Activated T-cell treated with anti-CD3 and anti-CD28 coated beads, Interleukin-2, amount 50 U/mL, for 72 hours (primary cell): Measurements from ENCODE around the gene ING2. TPM values are rescaled to one million over a fixed set of nuclear protein-coding genes. Genes with fewer than 3 reads are reported as not detected.
"Not testable (repeated sequence)": the region's sequence is repeated elsewhere in the genome, so short reads cannot be mapped to it uniquely, and the experiment has no call there.

ENCODE experiments used
- ATAC-seq, 2 donors: fragments of 150-1000 bp; cut with Tn5 transposase; replicated peaks in 1 of 2; 2 replicates each; pipeline ENCODE4 v1.10.0; 2021; ENCODE audit warnings: moderate library complexity in 2 of 2, mild to moderate bottlenecking in 1 of 2
- DNase-seq, 2 donors: peaks; one replicate each; pipeline ENCODE4 v3.0.0; 2021 to 2022; ENCODE audit warnings: mixed read lengths in 1 of 2
- H3K27ac Mint-ChIP-seq: one replicate; pipeline ENCODE4 v1.8.0; 2022; ENCODE audit warnings: mild to moderate bottlenecking, moderate library complexity, mixed read lengths
- H3K27me3 Mint-ChIP-seq: one replicate; pipeline ENCODE4 v1.8.0; 2022; ENCODE audit warnings: low read depth, mixed read lengths
- H3K36me3 Mint-ChIP-seq, 2 donors: one replicate each; pipeline ENCODE4 v1.8.0; 2022; ENCODE audit warnings: mixed read lengths in 2 of 2, mild to moderate bottlenecking in 1 of 2; ENCODE audit not compliant: insufficient read depth in 2 of 2
- H3K4me1 Mint-ChIP-seq: one replicate; pipeline ENCODE4 v1.8.0; 2022; ENCODE audit warnings: low read depth, mixed read lengths
- H3K4me3 Mint-ChIP-seq, 2 donors: one replicate each; pipeline ENCODE4 v1.8.0; 2022; ENCODE audit warnings: mild to moderate bottlenecking in 2 of 2, mixed read lengths in 2 of 2, moderate library complexity in 2 of 2
- H3K9me3 Mint-ChIP-seq, 2 donors: one replicate each; pipeline ENCODE4 v1.8.0; 2022; ENCODE audit warnings: mixed read lengths in 2 of 2
- total RNA-seq, 2 donors: library from RNA; stranded (reverse); gene quantifications; one replicate each; pipeline ENCODE4 v1.2.3, GENCODE V29; 2022

ING2 gene
- total RNA-seq, 2 donors from 2014 or later, result 19.4 to 21.4 TPM

DNA sequence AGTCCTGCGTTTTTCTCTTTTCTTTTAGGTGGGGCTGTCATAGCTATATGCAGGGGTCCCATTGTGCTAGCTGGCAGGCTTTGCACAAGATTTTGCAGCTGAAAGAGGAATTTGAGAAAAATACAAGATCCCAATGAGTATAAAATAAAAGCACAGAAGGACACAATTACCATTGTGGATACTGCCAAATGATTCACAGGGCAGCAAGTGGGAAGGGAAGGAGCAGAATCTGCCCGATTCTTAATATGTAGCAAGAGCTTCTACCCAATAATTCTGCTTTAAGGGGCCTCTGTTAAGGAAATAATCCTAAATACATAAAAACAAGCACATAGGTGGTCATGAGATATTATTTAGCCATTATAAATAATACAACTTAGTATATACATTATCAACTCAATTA is 25.9 kb upstream of the ING2 start:
- Mint-ChIP-seq H3K27ac (no peak overlapping the region), H3K9me3 (no peaks in the 10 kb centered on the region), H3K4me3 (no peak overlapping the region), H3K27me3 (no peaks in the 10 kb centered on the region), H3K36me3 (no peaks in the 10 kb centered on the region), H3K4me1 (no peaks in the 10 kb centered on the region)
- ATAC-seq, result no peak
- no peak for DNase-seq

DNA sequence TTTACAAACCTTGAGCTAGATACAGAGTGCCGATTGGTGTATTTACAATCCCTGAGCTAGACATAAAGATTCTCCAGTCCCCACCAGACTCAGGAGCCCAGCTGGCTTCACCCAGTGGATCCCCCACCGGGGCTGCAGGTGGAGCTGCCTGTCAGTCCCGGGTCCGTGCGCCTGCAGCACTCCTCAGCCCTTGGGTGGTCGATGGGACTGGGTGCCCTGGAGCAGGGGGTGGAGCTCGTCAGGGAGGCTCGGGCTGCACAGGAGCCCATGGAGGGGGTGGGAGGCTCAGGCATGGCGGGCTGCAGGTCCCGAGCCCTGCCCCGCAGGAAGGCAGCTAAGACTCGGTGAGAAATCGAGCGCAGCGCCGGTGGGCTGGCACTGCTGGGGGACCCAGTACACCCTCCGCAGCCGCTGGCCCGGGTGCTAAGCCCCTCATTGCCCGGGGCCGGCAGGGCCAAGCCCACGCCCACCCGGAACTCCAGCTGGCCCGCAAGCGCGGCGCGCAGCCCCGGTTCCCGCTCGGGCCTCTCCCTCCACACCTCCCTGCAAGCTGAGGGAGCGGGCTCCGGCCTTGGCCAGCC is 22.3 kb upstream of the ING2 start:
- H3K9me3 Mint-ChIP-seq, H3K4me1 Mint-ChIP-seq, H3K36me3 Mint-ChIP-seq, ATAC-seq, H3K4me3 Mint-ChIP-seq, H3K27ac Mint-ChIP-seq, H3K27me3 Mint-ChIP-seq, DNase-seq: not testable (repeated sequence)

DNA sequence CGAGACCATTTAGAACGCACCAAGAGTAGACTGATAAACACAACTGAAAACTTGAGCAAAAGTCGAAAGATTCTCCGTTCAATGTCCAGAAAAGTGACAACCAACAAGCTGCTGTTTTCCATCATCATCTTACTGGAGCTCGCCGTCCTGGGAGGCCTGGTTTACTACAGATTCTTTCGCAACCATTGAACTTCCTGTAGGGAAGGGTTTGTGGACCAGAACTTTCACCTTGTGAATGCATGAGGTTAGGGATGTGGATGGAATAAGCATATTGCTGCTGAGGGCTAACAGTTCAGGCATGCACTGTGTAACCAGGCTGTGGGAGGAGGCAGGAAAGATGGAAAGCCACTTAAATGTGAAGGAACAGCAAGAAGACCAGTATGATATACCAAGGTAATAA is 20.9 kb upstream of the ING2 start:
- ATAC-seq, result no peak
- no peaks in the 10 kb centered on the region for H3K27me3 Mint-ChIP-seq

DNA sequence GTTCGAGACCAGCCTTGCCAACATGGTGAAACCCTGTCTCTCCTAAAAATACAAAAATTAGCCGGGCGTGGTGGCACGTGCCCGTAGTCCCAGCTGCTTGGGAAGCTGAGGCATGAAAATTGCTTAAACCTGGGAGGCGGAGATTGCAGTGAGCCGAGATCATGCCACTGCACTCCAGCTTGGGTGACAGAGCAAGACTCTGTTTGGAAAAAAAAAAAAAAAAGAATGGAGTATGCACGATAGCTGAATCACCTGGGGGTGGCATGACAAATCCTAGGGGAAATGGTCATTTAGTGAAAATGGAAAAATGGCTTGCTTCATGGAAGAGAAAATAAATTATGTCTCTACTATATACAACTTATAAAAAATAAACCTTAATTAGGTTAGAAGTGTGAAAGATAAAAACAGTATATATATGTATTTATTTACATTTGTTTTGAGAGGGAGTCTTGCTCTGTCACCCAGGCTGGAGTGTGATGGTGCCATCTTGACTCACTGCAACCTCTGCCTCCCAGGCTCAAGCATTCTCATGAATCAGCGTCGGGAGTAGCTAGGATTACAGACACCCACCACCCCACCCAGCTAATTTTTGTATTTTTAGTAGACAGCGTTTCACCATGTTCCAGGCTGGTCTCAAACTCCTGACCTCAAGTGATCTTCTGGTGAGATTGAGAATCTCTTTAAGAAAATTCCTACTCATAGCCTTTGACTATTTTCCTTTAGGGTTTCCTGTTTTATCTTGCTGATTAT is 19.3 kb upstream of the ING2 start:
- ATAC-seq, result no peak
- Mint-ChIP-seq H3K9me3 (no peaks in the 10 kb centered on the region), H3K27ac (no peak overlapping the region), H3K4me3 (no peak overlapping the region), H3K36me3 (no peaks in the 10 kb centered on the region), H3K4me1 (no peaks in the 10 kb centered on the region), H3K27me3 (no peaks in the 10 kb centered on the region)
- no peak for DNase-seq

More for the DNA sequence above, 20.9 kb upstream of the ING2 start:
- Mint-ChIP-seq H3K9me3 (no peaks in the 10 kb centered on the region), H3K27ac (no peak overlapping the region), H3K4me3 (no peak overlapping the region), H3K4me1 (no peaks in the 10 kb centered on the region), H3K36me3 (no peaks in the 10 kb centered on the region)
- no peak for DNase-seq

DNA sequence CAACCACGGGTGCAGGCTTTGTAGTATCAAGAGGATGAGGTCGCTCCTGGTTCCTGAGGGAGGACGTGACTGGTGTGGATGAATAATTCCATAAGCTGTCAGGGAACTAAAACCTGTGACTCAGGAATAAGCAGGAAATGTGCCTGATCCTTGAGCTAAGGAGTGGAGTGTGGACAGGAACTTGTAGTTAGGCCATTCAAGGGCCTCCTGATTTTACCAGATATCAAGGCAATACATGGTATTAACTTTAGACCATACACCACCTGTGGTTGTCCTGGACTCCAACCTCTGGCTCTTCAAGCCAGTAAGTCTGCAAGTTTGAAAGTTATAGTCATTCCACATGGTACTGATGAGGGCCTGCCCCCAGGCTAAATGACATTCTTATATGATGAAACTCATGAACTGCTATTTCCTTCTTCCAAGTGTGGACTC is 12.1 kb upstream of the ING2 start:
- no peak for DNase-seq
- ATAC-seq, result no peak
- H3K4me3 Mint-ChIP-seq, result no peak overlapping the region
- peaks cover 3 to 5% of the 10 kb centered on the region in 2 donors for H3K36me3 Mint-ChIP-seq
- no peak overlapping the region for H3K27ac Mint-ChIP-seq
- H3K27me3 Mint-ChIP-seq, result no peaks in the 10 kb centered on the region
- no peaks in the 10 kb centered on the region for H3K4me1 Mint-ChIP-seq
- peaks cover 0 to 2% of the 10 kb centered on the region in 2 donors for H3K9me3 Mint-ChIP-seq

DNA sequence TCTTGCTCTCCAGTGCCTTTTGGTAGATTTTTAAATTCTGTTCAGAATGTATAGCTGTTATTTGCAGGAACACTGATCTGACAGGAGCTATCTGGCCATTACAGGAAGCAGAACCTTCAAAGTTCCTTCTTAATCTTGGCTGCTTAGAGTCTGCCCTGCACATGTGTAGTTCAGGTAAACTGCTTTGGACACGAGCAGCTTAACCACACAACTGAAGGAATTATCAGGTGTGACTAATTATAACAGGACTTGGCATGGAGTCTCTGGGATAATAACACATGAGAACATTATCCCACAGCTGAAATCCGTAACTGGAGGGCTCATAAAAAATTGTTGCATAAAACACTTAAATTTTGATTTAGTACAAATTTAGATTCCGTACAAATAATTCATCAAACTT is 11.6 kb upstream of the ING2 start:
- DNase-seq (no peak), ATAC-seq (no peak)
- Mint-ChIP-seq H3K27me3 (no peaks in the 10 kb centered on the region), H3K36me3 (peaks cover 3 to 5% of the 10 kb centered on the region in 2 donors), H3K9me3 (peaks cover 0 to 2% of the 10 kb centered on the region in 2 donors), H3K4me1 (no peaks in the 10 kb centered on the region), H3K27ac (no peak overlapping the region), H3K4me3 (no peak overlapping the region)

DNA sequence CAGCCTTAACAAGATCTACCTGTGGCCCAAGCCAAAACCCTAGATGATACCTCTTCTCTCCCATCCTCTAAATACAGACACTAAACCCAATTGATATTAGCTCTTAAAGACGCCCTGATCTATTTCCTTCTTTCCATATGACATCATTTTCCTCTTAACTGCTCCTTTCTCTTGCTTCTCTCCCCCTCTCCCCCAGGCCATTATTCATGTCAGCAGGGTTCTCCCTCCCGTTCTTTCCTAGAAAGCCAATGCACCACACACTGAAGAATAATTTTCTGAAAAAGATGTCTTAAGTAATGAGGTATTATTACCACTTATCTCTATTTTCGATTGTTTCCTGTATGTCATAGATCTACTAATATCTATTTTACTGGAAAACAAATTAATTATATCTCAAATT is 9.7 kb upstream of the ING2 start:
- ATAC-seq (no peak), DNase-seq (no peak)
- H3K36me3 Mint-ChIP-seq, result peaks cover 3 to 5% of the 10 kb centered on the region in 2 donors
- peaks cover 0 to 2% of the 10 kb centered on the region in 2 donors for H3K9me3 Mint-ChIP-seq
- no peaks in the 10 kb centered on the region for H3K27me3 Mint-ChIP-seq
- peak overlapping the region; percentile 49 for H3K27ac Mint-ChIP-seq
- peaks cover 9% of the 10 kb centered on the region for H3K4me1 Mint-ChIP-seq
- no peak overlapping the region for H3K4me3 Mint-ChIP-seq

DNA sequence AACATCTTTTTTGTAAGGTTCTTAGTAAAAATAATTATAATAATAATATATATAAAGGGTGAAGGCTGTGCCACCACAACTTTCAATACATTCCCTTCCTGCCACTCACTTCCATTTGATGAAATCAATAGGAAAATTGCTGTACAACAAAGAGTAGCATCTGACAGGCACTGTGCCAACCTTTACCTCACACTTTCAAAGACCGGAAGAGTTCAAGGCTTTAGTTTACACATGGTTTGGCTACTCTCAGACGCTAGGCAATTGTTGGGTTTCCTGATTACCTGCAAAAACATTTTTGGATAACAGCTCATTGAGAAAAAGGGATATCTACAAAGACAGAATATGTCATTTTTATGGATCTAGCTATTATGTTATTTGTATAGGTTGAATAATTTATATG is 5.5 kb upstream of the ING2 start:
- Mint-ChIP-seq H3K27ac (no peak overlapping the region), H3K27me3 (no peaks in the 10 kb centered on the region), H3K4me1 (peaks cover 28% of the 10 kb centered on the region), H3K9me3 (no peaks in the 10 kb centered on the region), H3K4me3 (no peak overlapping the region), H3K36me3 (peaks cover 0 to 4% of the 10 kb centered on the region in 2 donors)
- no peak for ATAC-seq
- DNase-seq, result no peak

DNA sequence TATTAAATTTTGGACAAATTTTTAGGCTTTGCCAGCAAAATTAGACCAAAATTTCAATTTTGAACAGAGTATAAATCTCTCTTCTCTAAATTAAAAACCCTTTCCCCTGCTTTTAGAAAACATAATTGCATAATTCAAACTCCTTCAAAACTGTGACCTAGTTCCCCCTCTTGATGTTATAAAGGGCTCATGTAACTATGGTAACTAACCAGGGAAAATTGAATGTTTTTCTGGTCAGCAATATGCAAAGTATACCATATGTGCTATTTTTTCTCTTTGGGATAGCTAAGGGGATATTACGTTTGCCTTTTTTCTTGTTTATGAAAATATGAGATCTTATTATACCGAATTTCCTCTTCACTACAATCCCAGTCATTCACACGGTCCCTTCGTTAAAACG is 5.1 kb upstream of the ING2 start:
- no peak overlapping the region for H3K27ac Mint-ChIP-seq
- peaks cover 0 to 4% of the 10 kb centered on the region in 2 donors for H3K36me3 Mint-ChIP-seq
- no peaks in the 10 kb centered on the region for H3K9me3 Mint-ChIP-seq
- H3K4me1 Mint-ChIP-seq, result peaks cover 28% of the 10 kb centered on the region
- DNase-seq, result no peak
- no peak for ATAC-seq
- H3K4me3 Mint-ChIP-seq, result peak overlapping the region in 1 of 2 donors; percentile 3
- H3K27me3 Mint-ChIP-seq, result no peaks in the 10 kb centered on the region

DNA sequence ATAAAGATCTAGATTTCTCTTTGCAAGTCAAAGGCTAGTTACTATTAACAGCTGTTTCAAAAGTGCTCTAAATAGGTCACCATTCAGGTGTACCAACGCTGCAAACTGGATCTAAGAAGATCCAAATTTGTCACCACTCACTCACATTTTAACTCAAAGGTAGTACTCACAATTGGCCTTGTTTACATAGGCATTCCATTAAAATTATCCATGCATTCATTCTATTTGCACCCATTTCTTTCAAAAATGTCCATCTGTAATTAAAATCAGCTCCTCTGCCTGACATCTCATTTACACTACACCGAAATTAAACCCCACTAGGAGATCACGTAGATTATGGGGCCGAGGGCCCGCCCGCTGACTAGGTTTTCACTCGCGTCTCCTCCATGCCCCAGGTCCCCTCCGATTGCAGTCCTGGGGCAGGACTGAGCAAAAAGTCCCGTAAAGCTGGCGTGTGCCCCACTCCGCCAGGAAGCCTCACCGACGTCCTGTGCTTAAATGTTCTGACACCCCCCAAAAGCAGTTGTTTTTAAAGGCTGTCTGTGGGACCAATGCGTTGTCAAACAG is 1.3 kb upstream of the ING2 start:
- Mint-ChIP-seq H3K4me3 (peak overlapping the region; percentile 98 to 99), H3K27me3 (no peaks in the 10 kb centered on the region), H3K36me3 (peaks cover 2% of the 10 kb centered on the region in 2 donors), H3K4me1 (peaks cover 43% of the 10 kb centered on the region), H3K9me3 (no peaks in the 10 kb centered on the region), H3K27ac (peak overlapping the region; percentile 95)
- no peak for DNase-seq
- peak; percentile 0 to 1 for ATAC-seq

DNA sequence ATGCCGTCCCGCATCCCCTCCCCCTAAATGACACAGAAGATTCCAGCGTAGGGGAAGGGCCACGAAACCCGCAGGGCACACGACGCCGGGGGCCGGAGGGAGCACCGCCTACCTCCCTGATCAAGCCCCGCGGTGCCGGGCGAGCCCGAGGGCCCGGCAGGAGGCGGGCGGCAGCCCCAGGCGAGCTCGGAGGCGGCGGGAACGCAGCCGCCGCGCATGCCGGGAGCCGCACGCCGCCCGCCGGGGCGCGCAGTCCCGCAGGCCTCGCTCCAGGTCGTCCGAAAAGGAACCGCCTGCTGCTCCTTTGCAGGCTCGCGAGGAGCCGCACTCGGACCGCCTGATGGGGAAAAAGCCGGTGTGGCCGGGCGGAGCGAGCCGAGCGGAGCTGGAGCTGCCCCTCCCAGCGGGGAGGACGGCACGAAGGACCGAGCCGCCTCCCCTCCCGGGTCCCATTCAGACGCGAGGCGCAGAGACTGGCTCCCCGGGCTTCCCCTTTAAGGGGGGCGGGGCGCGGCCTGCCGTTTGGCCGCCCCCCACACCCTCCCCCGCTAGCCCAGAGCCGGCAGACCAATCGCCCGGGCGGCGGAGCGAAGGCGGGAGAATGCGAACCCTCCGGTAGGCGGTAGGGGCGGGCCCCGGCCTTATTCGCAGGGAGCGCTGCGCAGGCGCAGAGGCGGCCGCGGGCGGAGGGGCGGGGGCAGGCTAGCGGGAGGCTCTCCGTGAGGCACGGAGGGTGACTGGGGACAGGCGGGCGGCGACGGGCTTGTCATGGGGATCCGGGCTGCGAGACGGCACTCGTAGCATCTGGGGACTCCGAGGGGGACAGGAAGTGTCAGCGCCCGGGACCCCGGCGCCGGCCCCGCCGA is 561 bp upstream of the ING2 start:
- DNase-seq (peak; percentile 100), ATAC-seq (peak; percentile 79 to 81)
- no peaks in the 10 kb centered on the region for H3K9me3 Mint-ChIP-seq
- no peaks in the 10 kb centered on the region for H3K27me3 Mint-ChIP-seq
- peaks cover 42% of the 10 kb centered on the region for H3K4me1 Mint-ChIP-seq
- H3K4me3 Mint-ChIP-seq, result peak overlapping the region; percentile 98 to 99
- H3K27ac Mint-ChIP-seq, result peak overlapping the region; percentile 95
- H3K36me3 Mint-ChIP-seq, result peaks cover 2% of the 10 kb centered on the region in 2 donors

DNA sequence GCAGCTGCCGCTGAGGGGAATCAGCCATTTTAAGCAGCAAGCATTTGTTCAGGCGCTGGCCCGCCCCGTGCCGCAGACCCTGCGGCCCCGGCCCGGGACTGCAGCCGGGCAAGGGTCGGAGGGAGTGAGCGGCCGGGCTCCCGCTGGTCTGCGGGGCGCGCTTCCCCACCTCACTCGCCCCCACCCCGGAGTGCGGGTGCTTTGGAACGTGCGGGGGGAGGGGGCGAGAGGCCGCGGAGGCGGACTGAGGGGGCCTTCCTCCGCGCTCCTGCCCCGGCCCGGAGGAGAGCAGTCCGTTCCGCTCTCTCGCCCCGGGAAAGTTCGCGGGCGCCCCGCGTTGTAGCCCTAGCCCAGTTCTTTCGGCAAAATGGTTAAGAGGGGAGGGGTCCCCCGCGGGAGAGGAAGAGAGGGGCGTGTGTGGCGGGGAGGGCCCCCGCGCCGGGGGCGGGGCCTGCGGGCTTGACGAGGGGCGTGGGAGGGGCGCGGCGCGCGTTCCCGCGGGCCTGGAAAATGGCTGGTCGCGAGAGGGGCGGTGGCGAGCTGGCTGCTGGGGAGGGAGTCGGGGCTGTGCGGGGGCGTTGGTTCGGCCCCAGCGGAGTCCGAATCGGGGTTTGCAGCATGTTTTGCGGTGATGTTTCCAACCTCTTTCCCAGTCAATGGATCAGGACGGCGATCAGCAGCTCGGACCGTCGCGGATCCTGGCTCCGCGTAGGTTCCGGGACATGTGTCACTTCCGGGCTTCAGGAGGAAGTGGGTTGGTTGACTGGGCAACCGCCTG is 942 bp downstream of the ING2 start:
- ATAC-seq (peak; percentile 28 to 36), DNase-seq (peak; percentile 88 to 90)
- Mint-ChIP-seq H3K4me1 (peaks cover 34% of the 10 kb centered on the region), H3K36me3 (peaks cover 5 to 10% of the 10 kb centered on the region in 2 donors), H3K27ac (peak overlapping the region; percentile 93), H3K9me3 (no peaks in the 10 kb centered on the region), H3K4me3 (peak overlapping the region; percentile 90 to 98), H3K27me3 (no peaks in the 10 kb centered on the region)
